ENCODE results near the gene MEF2B.
A peak's percentile ranks its signal among the peaks of the same experiment; 100 is the strongest.
"Not testable (repeated sequence)": the region's sequence is repeated elsewhere in the genome, so short reads cannot be mapped to it uniquely, and the experiment has no call there.

The MEF2B gene

DNA sequence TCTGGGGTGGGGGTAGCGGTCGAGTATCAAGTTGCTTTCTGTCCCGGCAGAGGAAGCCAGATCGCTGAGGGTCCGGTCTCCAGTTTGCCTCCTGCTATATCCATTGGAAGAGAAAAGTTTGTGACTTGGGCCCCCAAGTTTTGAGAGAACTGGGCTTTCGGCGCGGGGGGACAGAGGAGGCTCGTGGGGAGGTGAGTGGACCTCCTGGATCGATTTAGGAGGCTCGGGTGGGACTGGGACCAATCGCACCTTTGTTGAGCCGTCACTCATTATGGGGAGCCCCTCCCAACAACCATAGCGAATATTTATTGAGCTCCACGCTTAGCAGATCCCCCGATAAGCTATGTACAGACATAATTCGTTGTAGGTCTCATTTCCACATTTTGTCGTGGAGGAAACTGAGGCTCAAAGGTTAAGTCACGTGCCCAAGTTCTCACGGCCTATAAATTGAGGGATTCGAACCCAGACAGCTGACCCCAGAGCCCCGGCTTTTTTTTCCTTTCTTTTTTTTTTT, 22.9 kb upstream of the MEF2B start:
- no peak for DNase-seq

GRCh38 chr19:19192078-19192882, 22.2 kb upstream of the MEF2B start, which contains the start of the genes BORCS8 and RFXANK:
Gene BORCS8, minus strand, starts transcription at chr19:19192152. Its CDS starts 35 bp downstream, at chr19:19192117.
Gene RFXANK, plus strand, starts transcription at chr19:19192258. Its CDS starts 1,689 bp downstream, at chr19:19193947.
- peak; percentile 98 for DNase-seq

GRCh38 chr19:19191768-19192077, 21.7 kb upstream of the MEF2B start:
- no peak for DNase-seq

- DNase-seq, result no peak
Measured at GRCh38 chr19:19186742-19187141, 16.7 kb upstream of the MEF2B start.

GRCh38 chr19:19185853-19186740, 16.0 kb upstream of the MEF2B start:
- DNase-seq, result peak; percentile 57

- no peak for DNase-seq
Measured at GRCh38 chr19:19181488-19181998, 11.5 kb upstream of the MEF2B start.

- no peak for DNase-seq
Measured at GRCh38 chr19:19179548-19180441, 9.7 kb upstream of the MEF2B start.

DNA sequence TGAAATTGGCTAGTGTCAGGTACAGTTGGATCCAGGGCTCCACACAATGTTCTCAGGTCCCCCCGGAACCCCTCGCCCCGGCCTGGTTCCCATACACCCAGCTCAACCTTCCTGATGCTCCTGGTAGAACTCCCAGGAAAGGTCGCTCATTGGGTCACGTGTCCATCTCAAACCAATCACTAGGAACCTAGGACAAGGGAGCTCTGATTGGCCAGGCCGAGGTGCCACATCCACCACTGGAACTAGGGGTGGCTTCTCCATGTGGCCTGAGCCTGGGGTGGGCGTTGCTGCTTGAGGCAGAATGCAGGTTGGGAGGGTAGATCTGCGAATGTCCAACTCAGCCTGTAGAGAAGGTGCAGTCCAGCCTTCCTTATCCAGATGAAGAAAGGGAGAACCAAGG, 6.9 kb upstream of the MEF2B start:
- no peak for DNase-seq

DNA sequence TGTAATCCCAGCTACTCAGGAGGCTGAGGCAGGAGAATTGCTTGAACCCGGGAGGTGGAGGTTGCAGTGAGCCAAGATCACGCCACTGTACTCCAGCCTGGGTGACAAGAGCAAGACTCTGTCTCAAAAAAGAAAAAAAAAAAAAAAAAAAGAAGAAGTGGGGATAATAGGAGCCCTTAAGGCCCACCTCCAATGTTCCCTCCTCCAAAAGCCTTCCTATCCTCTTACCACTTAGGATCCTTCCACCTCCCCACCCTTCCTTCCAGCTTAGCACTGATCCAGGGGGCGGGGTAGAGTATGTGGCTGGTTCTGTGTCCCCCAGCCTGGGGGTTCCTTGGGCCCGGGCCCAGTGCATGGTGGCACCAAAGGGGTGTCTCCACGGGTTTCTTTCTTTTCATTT, 3.2 kb upstream of the MEF2B start:
- not testable (repeated sequence) for DNase-seq

DNA sequence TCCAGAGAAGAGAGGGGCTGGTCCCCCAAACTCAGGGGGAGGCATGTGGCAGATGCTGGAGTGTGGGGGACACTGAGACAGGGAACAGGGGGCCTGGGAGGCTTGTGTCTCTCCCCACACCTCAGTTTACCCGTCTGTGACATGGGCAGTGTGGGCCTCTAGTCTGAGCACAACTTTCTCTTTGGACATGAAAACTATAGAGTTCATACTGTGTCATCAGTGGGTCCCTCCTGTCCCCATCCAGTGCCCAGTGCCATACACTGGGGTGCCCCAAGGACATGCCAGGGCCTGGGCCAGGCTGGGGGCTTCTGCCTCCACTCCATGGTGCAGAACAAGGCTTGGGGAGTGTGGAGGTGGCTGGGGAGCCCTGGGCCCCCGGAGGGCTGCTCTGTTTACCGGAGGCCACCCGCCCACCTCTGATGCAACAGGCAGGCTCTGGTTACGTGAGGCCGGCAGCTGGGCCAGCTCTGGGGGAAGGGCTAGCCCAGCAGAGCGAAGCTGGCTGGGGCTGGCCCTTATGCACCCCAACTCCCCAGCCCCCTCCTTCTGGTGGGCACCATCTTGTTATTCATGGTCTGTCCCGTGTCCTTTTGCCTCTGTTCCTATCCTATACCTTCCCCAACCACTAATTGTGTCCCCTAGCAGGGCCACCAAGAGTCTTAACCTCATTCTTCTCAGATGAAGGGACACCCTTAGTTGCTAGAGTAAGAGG, 1.9 kb upstream of the MEF2B start:
- no peak for DNase-seq

DNA sequence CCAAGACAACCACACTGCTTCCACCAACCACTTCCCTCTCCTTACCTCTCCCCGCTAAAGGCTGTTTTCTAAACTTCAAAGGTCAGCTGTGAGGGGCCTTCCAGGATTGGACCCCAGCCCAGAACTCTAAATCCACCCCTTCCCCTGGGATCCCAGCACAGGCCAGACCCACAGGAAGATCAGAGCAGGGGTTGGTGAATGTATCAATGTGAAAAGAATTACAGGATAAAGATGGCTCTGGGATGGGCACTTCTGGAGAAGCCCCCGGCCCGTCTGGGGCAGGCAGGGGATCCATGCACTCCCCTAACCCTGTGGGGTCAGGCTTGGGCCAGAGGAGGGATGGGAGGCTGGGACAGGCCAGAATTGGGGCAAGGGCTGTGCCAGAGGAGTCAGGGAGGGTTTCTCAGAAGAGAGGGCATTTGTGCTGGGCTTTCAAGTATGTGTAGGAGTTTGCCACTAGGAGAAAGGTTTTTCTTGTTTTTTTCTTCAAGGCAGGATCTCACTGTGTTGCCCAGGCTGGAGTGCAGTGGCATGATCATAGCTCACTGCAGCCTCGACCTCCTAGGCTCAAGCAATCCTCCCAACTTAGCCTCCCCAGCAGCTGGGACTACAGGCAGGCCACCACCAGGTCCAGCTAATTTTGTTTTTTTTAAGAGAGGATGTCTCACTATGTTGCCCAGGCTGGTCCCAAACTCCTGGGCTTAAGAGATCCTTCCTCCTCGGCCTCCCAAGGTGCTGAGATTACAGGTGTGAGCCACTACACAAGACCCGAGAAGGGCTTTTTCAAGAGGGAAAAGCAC, 1.0 kb upstream of the MEF2B start:
- no peak for DNase-seq

- DNase-seq, result no peak
Measured at GRCh38 chr19:19169236-19170052, 619 bp downstream of the MEF2B start.

DNA sequence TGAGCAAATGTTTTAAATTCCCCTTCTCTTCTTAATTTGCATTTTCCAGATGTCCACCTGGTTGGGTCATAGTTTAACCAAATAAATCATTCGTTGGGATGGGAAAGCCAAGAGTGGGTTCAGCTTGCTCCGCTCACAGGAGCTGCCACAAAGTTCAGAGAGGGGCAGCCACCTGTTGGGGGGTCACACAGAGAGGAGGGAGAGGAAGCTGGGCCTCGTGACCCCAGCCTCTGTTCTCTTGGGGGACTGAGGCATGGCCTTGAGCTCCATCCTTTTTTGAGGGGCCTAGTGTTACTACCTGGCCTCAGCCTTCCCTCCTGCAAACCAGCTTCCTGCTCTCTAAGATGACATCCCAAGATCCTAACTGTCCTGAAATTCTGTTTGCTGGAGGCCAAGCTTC, 2.5 kb downstream of the MEF2B start:
- DNase-seq, result no peak

GRCh38 chr19:19165396-19165795, 4.7 kb downstream of the MEF2B start:
- DNase-seq, result no peak

DNA sequence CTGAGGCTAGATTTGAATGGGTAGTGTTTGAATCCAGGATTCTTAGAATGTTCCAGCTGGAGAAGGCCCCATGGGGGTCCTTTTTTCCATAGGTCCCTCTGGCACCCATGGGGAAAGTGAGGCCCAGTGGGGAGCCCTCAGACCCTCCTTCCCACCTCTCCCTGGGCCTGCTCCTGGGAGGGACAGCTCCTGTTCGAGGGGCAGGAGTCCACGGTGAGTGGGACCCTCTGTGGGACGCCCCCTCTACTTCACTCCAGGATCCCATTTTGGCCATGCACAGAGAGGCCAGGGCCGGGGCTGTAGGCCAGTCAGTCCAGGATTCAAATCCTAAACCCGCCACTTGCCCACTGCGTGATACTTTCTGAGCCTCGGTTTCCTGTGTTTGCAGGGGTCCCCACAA, 7.6 kb downstream of the MEF2B start:
- DNase-seq, result no peak

GRCh38 chr19:19160461-19161035, 9.5 kb downstream of the MEF2B start:
- DNase-seq, result no peak

- DNase-seq, result no peak
Measured at GRCh38 chr19:19159534-19159933, 10.5 kb downstream of the MEF2B start.

- no peak for DNase-seq
Measured at GRCh38 chr19:19157808-19158207, 12.3 kb downstream of the MEF2B start.

- DNase-seq, result no peak
Measured at GRCh38 chr19:19155495-19156219, 14.4 kb downstream of the MEF2B start.
